GM23338 (cell line): ENCODE results near the gene ADGRV1.
A peak's percentile ranks its signal among the peaks of the same experiment; 100 is the strongest.

Experiments used
- EZH2 ChIP-seq: fragments of 200-600 bp; sonication (generic); IDR thresholded peaks from one replicate; pipeline ENCODE4 v1.8.0; 2017; ENCODE audit warnings: antibody characterized with exemption, mild to moderate bottlenecking, low read depth; ENCODE audit not compliant: unreplicated experiment
- EZH2phosphoT487 ChIP-seq: fragments of 200-600 bp; sonication (generic); IDR thresholded peaks from one replicate; pipeline ENCODE4 v1.8.1; 2018; ENCODE audit warnings: antibody characterized with exemption; ENCODE audit not compliant: unreplicated experiment
- JUNB ChIP-seq: IDR thresholded peaks from one replicate; pipeline ENCODE4 v1.6.1; 2016; ENCODE audit warnings: antibody characterized with exemption; ENCODE audit not compliant: unreplicated experiment
- POLR2AphosphoS5 ChIP-seq: IDR thresholded peaks from 2 replicates; pipeline ENCODE4 v1.6.1; 2016; ENCODE audit warnings: antibody characterized with exemption, low read depth
- REST ChIP-seq: IDR thresholded peaks from one replicate; pipeline ENCODE4 v1.6.1; 2018; ENCODE audit warnings: antibody characterized with exemption; ENCODE audit not compliant: unreplicated experiment
- TF ChIP-seq, protein P1 (sequence below), 2 experiments: fragments of 200-600 bp in 1 of 2; sonication (generic) in 1 of 2; conservative IDR thresholded peaks; 2 replicates each; pipeline versions ENCODE4 v1.5.1 to v1.6.1; 2016 to 2017; ENCODE audit warnings: antibody characterized with exemption in 2 of 2, low read depth in 2 of 2, mild to moderate bottlenecking in 2 of 2, moderate library complexity in 1 of 2
- TF ChIP-seq, protein P2 (sequence below): fragments of 250-450 bp; sonication (Bioruptor Pico); IDR thresholded peaks from 2 replicates; pipeline ENCODE4 v1.5.0; 2020; ENCODE audit warnings: mild to moderate bottlenecking, moderate library complexity

- TF ChIP-seq, protein P1, sequence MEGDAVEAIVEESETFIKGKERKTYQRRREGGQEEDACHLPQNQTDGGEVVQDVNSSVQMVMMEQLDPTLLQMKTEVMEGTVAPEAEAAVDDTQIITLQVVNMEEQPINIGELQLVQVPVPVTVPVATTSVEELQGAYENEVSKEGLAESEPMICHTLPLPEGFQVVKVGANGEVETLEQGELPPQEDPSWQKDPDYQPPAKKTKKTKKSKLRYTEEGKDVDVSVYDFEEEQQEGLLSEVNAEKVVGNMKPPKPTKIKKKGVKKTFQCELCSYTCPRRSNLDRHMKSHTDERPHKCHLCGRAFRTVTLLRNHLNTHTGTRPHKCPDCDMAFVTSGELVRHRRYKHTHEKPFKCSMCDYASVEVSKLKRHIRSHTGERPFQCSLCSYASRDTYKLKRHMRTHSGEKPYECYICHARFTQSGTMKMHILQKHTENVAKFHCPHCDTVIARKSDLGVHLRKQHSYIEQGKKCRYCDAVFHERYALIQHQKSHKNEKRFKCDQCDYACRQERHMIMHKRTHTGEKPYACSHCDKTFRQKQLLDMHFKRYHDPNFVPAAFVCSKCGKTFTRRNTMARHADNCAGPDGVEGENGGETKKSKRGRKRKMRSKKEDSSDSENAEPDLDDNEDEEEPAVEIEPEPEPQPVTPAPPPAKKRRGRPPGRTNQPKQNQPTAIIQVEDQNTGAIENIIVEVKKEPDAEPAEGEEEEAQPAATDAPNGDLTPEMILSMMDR (conservative IDR thresholded peaks at IDR 0.05; ENCODE audit: low read depth in 2 of 2): no peak
- TF ChIP-seq, protein P2, sequence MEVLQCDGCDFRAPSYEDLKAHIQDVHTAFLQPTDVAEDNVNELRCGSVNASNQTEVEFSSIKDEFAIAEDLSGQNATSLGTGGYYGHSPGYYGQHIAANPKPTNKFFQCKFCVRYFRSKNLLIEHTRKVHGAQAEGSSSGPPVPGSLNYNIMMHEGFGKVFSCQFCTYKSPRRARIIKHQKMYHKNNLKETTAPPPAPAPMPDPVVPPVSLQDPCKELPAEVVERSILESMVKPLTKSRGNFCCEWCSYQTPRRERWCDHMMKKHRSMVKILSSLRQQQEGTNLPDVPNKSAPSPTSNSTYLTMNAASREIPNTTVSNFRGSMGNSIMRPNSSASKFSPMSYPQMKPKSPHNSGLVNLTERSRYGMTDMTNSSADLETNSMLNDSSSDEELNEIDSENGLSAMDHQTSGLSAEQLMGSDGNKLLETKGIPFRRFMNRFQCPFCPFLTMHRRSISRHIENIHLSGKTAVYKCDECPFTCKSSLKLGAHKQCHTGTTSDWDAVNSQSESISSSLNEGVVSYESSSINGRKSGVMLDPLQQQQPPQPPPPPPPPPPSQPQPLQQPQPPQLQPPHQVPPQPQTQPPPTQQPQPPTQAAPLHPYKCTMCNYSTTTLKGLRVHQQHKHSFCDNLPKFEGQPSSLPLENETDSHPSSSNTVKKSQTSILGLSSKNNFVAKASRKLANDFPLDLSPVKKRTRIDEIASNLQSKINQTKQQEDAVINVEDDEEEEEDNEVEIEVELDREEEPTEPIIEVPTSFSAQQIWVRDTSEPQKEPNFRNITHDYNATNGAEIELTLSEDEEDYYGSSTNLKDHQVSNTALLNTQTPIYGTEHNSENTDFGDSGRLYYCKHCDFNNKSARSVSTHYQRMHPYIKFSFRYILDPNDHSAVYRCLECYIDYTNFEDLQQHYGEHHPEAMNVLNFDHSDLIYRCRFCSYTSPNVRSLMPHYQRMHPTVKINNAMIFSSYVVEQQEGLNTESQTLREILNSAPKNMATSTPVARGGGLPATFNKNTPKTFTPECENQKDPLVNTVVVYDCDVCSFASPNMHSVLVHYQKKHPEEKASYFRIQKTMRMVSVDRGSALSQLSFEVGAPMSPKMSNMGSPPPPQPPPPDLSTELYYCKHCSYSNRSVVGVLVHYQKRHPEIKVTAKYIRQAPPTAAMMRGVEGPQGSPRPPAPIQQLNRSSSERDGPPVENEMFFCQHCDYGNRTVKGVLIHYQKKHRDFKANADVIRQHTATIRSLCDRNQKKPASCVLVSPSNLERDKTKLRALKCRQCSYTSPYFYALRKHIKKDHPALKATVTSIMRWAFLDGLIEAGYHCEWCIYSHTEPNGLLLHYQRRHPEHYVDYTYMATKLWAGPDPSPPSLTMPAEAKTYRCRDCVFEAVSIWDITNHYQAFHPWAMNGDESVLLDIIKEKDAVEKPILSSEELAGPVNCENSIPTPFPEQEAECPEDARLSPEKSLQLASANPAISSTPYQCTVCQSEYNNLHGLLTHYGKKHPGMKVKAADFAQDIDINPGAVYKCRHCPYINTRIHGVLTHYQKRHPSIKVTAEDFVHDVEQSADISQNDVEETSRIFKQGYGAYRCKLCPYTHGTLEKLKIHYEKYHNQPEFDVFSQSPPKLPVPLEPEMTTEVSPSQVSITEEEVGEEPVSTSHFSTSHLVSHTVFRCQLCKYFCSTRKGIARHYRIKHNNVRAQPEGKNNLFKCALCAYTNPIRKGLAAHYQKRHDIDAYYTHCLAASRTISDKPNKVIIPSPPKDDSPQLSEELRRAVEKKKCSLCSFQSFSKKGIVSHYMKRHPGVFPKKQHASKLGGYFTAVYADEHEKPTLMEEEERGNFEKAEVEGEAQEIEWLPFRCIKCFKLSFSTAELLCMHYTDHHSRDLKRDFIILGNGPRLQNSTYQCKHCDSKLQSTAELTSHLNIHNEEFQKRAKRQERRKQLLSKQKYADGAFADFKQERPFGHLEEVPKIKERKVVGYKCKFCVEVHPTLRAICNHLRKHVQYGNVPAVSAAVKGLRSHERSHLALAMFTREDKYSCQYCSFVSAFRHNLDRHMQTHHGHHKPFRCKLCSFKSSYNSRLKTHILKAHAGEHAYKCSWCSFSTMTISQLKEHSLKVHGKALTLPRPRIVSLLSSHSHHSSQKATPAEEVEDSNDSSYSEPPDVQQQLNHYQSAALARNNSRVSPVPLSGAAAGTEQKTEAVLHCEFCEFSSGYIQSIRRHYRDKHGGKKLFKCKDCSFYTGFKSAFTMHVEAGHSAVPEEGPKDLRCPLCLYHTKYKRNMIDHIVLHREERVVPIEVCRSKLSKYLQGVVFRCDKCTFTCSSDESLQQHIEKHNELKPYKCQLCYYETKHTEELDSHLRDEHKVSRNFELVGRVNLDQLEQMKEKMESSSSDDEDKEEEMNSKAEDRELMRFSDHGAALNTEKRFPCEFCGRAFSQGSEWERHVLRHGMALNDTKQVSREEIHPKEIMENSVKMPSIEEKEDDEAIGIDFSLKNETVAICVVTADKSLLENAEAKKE: 0 out of 2 replicates have a peak, but pooled peaks have one; percentile 15
- TF ChIP-seq POLR2AphosphoS5 (no peak), EZH2 (no peak), JUNB (no peak), EZH2phosphoT487 (no peak), REST (no peak)
Measured at GRCh38 chr5:91141642-91142041, 583.0 kb downstream of the ADGRV1 start.
